CD14-positive monocyte (primary cell): ENCODE measurements around the gene CCDC43. TPM values are rescaled to one million over a fixed set of nuclear protein-coding genes. Genes with fewer than 3 reads are reported as not detected.
"Not testable (repeated sequence)": the region's sequence is repeated elsewhere in the genome, so short reads cannot be mapped to it uniquely, and the experiment has no call there.

Experiments
- DNase-seq, 3 donors: peaks; one replicate each; pipeline ENCODE4 v3.0.0-alpha.2; 2011 to 2022
- H2AFZ ChIP-seq: 2 replicates; pipeline ENCODE4 v1.6.0; 2012; ENCODE audit warnings: mild to moderate bottlenecking, low read depth, low read length, inconsistent platforms; ENCODE audit not compliant: insufficient read depth, poor library complexity, severe bottlenecking
- H3K27ac ChIP-seq, 2 donors: 1 replicate in 1 of 2; 2 replicates in 1 of 2; pipeline ENCODE4 v1.5.1; 2012 to 2013; ENCODE audit warnings: low read length in 2 of 2, control low read depth in 1 of 2, inconsistent platforms in 1 of 2, low read depth in 1 of 2, mild to moderate bottlenecking in 1 of 2
- H3K27me3 ChIP-seq, 2 donors: one replicate each; pipeline versions ENCODE4 v1.6.0 to v1.6.1; 2011 to 2013; ENCODE audit warnings: low read length in 2 of 2; ENCODE audit not compliant: control insufficient read depth in 2 of 2, insufficient read depth in 2 of 2
- H3K36me3 ChIP-seq, 2 donors: replicated peaks in 1 of 2; 1 replicate in 1 of 2; 2 replicates in 1 of 2; pipeline versions ENCODE4 v1.5.1 to v1.6.1; 2012 to 2013; ENCODE audit warnings: low read length in 2 of 2, control low read depth in 1 of 2, inconsistent platforms in 1 of 2, mild to moderate bottlenecking in 1 of 2; ENCODE audit not compliant: insufficient read depth in 2 of 2, control insufficient read depth in 1 of 2
- H3K4me1 ChIP-seq, 2 donors: 1 replicate in 1 of 2; 2 replicates in 1 of 2; pipeline versions ENCODE4 v1.5.1 to v1.6.1; 2012 to 2013; ENCODE audit warnings: low read length in 2 of 2, control low read depth in 1 of 2, inconsistent platforms in 1 of 2, mild to moderate bottlenecking in 1 of 2, moderate library complexity in 1 of 2; ENCODE audit not compliant: insufficient read depth in 2 of 2, control insufficient read depth in 1 of 2
- H3K4me2 ChIP-seq: replicated peaks from 2 replicates; pipeline ENCODE3; 2012; ENCODE audit warnings: low read length, moderate library complexity, mild to moderate bottlenecking; ENCODE audit not compliant: poor library complexity, severe bottlenecking; ENCODE audit errors: extremely low read depth
- H3K4me3 ChIP-seq, 3 experiments: fragments of 200-600 bp in 1 of 3; sonication (generic) in 1 of 3; replicated peaks in 1 of 3; 1 replicate in 2 of 3; 2 replicates in 1 of 3; pipeline ENCODE4 v1.5.1; 2011 to 2013; ENCODE audit warnings: low read length in 3 of 3, mild to moderate bottlenecking in 3 of 3, control low read depth in 2 of 3, low read depth in 2 of 3, inconsistent platforms in 1 of 3, moderate library complexity in 1 of 3
- H3K79me2 ChIP-seq: 2 replicates; pipeline ENCODE4 v1.6.0; 2012; ENCODE audit warnings: mild to moderate bottlenecking, control low read depth, inconsistent platforms, low read length, moderate library complexity; ENCODE audit not compliant: insufficient read depth
- H3K9ac ChIP-seq: 2 replicates; pipeline ENCODE4 v1.6.0; 2017; ENCODE audit warnings: low read length, mild to moderate bottlenecking; ENCODE audit not compliant: insufficient read depth, poor library complexity, severe bottlenecking
- H3K9me3 ChIP-seq, 2 donors: replicated peaks in 1 of 2; 1 replicate in 1 of 2; 2 replicates in 1 of 2; pipeline versions ENCODE4 v1.5.1 to v1.6.1; 2012 to 2013; ENCODE audit warnings: low read length in 2 of 2, control low read depth in 1 of 2; ENCODE audit not compliant: control insufficient read depth in 1 of 2, insufficient read depth in 1 of 2
- H4K20me1 ChIP-seq: 2 replicates; pipeline ENCODE4 v1.6.0; 2012; ENCODE audit warnings: mild to moderate bottlenecking, low read length, control low read depth, moderate library complexity; ENCODE audit not compliant: insufficient read depth
- H3K27ac Mint-ChIP-seq, 7 donors: one replicate each; pipeline ENCODE4 v1.8.0; 2020; ENCODE audit warnings: mild to moderate bottlenecking in 7 of 7, mixed read lengths in 7 of 7, moderate library complexity in 6 of 7, inconsistent platforms in 2 of 7
- H3K27me3 Mint-ChIP-seq, 3 donors: one replicate each; pipeline ENCODE4 v1.8.0; 2021 to 2022; ENCODE audit warnings: low read depth in 3 of 3, mild to moderate bottlenecking in 3 of 3, mixed read lengths in 3 of 3, moderate library complexity in 3 of 3, inconsistent platforms in 1 of 3
- H3K36me3 Mint-ChIP-seq, 2 donors: one replicate each; pipeline ENCODE4 v1.8.0; 2020; ENCODE audit warnings: mixed read lengths in 2 of 2, inconsistent platforms in 1 of 2, mild to moderate bottlenecking in 1 of 2
- H3K4me1 Mint-ChIP-seq: one replicate; pipeline ENCODE4 v1.8.0; 2020; ENCODE audit warnings: mild to moderate bottlenecking, mixed read lengths
- H3K4me3 Mint-ChIP-seq, 2 donors: one replicate each; pipeline ENCODE4 v1.8.0; 2020; ENCODE audit warnings: mild to moderate bottlenecking in 2 of 2, mixed read lengths in 2 of 2, moderate library complexity in 1 of 2
- H3K9me3 Mint-ChIP-seq, 7 donors: one replicate each; pipeline ENCODE4 v1.8.0; 2020 to 2022; ENCODE audit warnings: mixed read lengths in 7 of 7, mild to moderate bottlenecking in 6 of 7, moderate library complexity in 6 of 7, inconsistent platforms in 2 of 7
- WGBS: methylation state at CpG from one replicate; pipeline ENCODE4 v1.1.5; 2013; ENCODE audit warnings: missing lambda C conversion rate; ENCODE audit not compliant: insufficient coverage; 5-methylcytosine and 5-hydroxymethylcytosine counted together
- intact Hi-C, 2 donors: fragments of 100-400 bp; cut with micrococcal nuclease; formaldehyde crosslinking; loops; one replicate each; pipeline versions ENCODE4 v1.15.0 to v1.15.1; 2023
- polyA plus RNA-seq, 3 donors: library from polyadenylated mRNA; depleted of rRNA in 1 of 3; unstranded in 2 of 3; stranded (reverse) in 1 of 3; fragments of 300-500 nt in 2 of 3; fragments of >200 nt in 1 of 3; fragmentation: Illumina TruSeq in 2 of 3; gene quantifications; 1 replicate in 2 of 3; 2 replicates in 1 of 3; pipeline ENCODE4 v1.2.3, GENCODE V29; 2012 to 2021
- TF ChIP-seq, protein P1 (sequence below): fragments of 200-600 bp; IDR thresholded peaks from one replicate; pipeline ENCODE4 v1.8.0; 2022; ENCODE audit warnings: antibody characterized with exemption, mild to moderate bottlenecking

The CCDC43 gene
- polyA plus RNA-seq, 3 donors = 6.9 to 19.7 (median 12.8) TPM

DNA sequence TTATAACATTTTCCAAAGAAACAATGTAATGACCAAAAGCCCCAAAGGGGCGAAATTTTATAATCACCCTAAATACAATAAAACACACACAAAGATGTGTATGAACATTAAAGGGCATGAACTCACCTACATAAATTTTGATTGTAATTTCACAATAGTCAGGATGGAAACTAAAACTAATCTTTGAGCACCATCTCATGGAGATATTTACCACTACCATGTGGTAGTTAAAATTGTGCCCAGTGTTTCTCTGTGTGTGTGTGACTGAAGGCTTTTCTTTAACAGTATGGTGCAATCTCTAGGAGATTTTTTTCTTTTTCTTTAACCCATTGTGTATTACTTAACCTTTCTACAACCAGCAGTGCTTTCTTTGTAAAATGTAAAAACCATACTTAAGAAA is 53.0 kb downstream of the CCDC43 start:
- Mint-ChIP-seq H3K36me3 (no peaks in the 10 kb centered on the region), H3K4me3 (no peak overlapping the region), H3K4me1 (no peaks in the 10 kb centered on the region), H3K27me3 (peaks cover 8 to 12% (median 8%) of the 10 kb centered on the region in 3 donors), H3K9me3 (peaks cover 0 to 5% (median 0%) of the 10 kb centered on the region in 7 donors), H3K27ac (no peak overlapping the region)
- no peak overlapping the region for H2AFZ ChIP-seq
- H3K4me3 ChIP-seq = no peak overlapping the region
- no peaks in the 10 kb centered on the region for H3K4me1 ChIP-seq
- no peaks in the 10 kb centered on the region for H3K79me2 ChIP-seq
- no peak overlapping the region for H3K4me2 ChIP-seq
- H3K9ac ChIP-seq = no peak overlapping the region
- peaks cover 0 to 3% of the 10 kb centered on the region in 2 donors for H3K27me3 ChIP-seq
- TF ChIP-seq, protein P1, sequence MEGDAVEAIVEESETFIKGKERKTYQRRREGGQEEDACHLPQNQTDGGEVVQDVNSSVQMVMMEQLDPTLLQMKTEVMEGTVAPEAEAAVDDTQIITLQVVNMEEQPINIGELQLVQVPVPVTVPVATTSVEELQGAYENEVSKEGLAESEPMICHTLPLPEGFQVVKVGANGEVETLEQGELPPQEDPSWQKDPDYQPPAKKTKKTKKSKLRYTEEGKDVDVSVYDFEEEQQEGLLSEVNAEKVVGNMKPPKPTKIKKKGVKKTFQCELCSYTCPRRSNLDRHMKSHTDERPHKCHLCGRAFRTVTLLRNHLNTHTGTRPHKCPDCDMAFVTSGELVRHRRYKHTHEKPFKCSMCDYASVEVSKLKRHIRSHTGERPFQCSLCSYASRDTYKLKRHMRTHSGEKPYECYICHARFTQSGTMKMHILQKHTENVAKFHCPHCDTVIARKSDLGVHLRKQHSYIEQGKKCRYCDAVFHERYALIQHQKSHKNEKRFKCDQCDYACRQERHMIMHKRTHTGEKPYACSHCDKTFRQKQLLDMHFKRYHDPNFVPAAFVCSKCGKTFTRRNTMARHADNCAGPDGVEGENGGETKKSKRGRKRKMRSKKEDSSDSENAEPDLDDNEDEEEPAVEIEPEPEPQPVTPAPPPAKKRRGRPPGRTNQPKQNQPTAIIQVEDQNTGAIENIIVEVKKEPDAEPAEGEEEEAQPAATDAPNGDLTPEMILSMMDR = peak; percentile 68
- no peaks in the 10 kb centered on the region for H3K36me3 ChIP-seq
- no CpG with 5 or more reads among the region's 1 CpG for WGBS
- intact Hi-C loops = loop anchor here in 1 of 2 donors (1.0 kb wide), 1 partner anchor 103 kb away; no protein-coding TSS in a partner anchor
- H3K27ac ChIP-seq = no peak overlapping the region
- H3K9me3 ChIP-seq = no peaks in the 10 kb centered on the region
- peak; percentile 16 to 63 (median 44) for DNase-seq
- no peaks in the 10 kb centered on the region for H4K20me1 ChIP-seq

DNA sequence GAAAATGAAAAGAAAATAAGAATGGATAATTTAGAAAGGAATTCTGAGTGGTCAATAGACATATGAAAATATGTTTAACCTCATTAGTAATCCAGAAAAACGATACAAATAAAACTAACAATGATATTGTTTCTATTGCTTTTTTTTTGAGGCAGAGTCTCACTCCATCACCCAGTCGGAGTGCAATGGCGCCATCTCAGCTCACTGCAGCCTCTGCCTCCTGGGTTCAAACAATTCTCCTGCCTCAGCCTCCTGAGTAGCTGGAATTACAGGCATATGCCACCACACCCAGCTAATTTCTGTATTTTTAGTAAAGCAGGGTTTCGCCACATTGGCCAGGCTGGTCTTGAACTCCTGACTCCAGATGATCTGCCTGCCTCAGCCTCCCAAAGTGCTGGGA is 55.2 kb downstream of the CCDC43 start:
- H3K36me3 ChIP-seq, DNase-seq, H3K79me2 ChIP-seq, H3K27me3 Mint-ChIP-seq, H3K36me3 Mint-ChIP-seq, H3K27ac Mint-ChIP-seq, H3K4me3 ChIP-seq, H3K9ac ChIP-seq, H3K9me3 Mint-ChIP-seq, H3K27me3 ChIP-seq, H3K4me1 ChIP-seq, H4K20me1 ChIP-seq, H3K4me2 ChIP-seq, H3K9me3 ChIP-seq, H3K4me1 Mint-ChIP-seq, H3K27ac ChIP-seq, H3K4me3 Mint-ChIP-seq, H2AFZ ChIP-seq: not testable (repeated sequence)
- intact Hi-C loops = loop anchor here in 1 of 2 donors (2.0 kb wide), 1 partner anchor 102 kb away; no protein-coding TSS in a partner anchor
- WGBS = 100% methylated on average over 1 of the region's 4 CpGs
